ENCODE results near the gene ORC6.

Gene ORC6

DNA sequence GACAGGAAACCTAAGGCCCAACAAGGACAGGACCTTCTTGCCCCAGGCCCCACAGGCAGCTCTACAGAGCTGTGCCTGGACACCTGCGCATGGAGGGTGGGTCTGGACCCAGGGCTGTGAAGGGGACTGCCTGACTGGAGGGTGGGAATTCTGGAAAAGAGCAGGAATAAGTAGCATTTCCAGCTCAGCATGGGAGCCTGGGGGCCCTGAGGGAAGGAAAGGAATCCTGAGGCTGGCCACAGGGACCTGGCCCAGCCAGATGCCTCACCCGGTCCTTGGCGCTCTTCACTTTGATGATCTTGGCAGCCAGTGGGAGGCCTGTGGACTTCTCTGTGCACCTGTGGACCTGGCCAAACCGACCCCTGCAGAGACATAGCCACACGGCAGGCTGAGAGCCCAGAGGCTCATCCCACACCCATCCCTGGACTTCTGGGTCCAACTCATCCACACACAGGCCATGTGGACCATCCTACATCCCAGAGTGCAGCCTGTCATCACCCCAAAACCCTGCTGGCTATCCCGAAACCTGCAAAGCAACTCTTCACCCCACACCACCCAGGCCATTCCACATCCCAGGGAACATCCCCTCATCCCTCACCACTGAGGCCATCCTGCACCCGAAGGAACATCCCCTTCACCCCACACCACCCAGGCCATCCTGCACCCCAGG, 40.0 kb downstream of the ORC6 start:
- in situ Hi-C loops (cut with MboI; ENCODE audit: low pct_unique_long_range_greater_than_20kb, low sequenced_read_pairs), result no loop called here
- no peak for DNase-seq

GRCh38 chr16:46730126-46730525, 40.7 kb downstream of the ORC6 start:
- in situ Hi-C loops (cut with MboI; ENCODE audit: low pct_unique_long_range_greater_than_20kb, low sequenced_read_pairs), result no loop called here
- DNase-seq, result no peak

DNA sequence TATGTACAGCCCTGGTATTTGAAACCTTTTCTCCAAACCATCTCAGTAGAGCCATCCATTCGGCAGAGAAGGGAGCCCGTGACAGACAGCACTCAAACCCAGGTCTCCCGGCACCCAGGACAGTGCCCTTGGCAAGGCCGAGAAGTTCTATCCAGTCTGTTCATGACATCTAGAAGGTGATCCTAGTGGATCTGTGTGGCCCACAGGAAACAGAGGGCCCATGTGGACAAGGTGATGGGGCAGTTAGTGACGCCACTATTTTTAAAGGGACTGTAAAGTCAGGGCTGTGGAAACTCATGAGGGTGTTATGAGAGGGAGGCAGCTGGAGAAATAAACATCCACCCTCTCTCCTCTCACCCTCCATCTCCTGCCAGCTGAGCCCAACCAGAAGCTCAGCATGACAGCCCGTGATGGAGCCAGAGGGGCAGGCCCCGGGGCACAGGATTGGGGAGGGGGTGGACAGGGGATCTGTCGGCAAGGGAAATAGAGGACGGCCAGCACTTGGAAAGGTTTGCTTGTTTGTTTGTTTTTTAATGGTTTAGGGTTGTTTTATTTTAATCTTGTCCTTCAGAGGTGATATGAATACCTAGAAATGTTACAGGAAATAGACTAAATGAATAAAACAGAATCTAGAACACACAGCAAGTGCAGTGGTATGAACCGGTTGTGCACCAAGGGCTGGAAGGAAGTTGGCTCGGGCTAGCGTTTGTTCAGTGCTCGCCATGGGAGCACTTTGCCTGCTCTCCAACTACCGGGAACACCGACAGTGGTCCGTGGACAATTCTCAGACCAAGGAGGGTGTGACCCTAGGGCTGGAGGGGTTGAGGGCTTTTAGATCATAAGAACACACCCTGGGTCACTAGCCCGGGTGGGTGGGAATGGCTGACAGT, 41.6 kb downstream of the ORC6 start:
- DNase-seq, result no peak
- in situ Hi-C loops (cut with MboI; ENCODE audit: low pct_unique_long_range_greater_than_20kb, low sequenced_read_pairs), result no loop called here

- DNase-seq, result no peak
- in situ Hi-C loops (cut with MboI; ENCODE audit: low pct_unique_long_range_greater_than_20kb, low sequenced_read_pairs), result no loop called here
These were observed 42.5 kb downstream of the ORC6 start for GRCh38 chr16:46731691-46732555.

DNA sequence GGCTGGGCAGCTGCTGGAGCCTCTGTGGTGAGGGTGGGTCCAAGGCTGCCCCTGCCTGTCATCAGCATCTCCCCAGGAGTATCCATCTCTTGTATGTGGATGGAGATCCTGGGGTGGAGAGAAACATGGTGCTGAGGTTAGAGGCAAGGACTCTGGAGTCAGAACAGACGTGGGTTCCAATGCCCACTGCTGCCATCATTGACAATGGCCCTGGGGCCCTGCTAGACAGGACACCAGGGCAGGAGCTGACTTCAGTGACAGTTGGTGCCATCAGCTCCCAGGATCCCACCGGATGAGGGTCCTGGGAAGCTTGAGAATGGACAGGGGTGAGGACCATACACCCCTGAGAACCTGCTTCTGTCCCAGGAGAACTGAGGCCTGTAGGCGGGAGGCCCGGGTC, 43.1 kb downstream of the ORC6 start:
- DNase-seq, result no peak
- in situ Hi-C loops (cut with MboI; ENCODE audit: low pct_unique_long_range_greater_than_20kb, low sequenced_read_pairs), result no loop called here

GRCh38 chr16:46733319-46733830, 43.9 kb downstream of the ORC6 start:
- in situ Hi-C loops (cut with MboI; ENCODE audit: low pct_unique_long_range_greater_than_20kb, low sequenced_read_pairs), result no loop called here
- DNase-seq, result no peak

DNA sequence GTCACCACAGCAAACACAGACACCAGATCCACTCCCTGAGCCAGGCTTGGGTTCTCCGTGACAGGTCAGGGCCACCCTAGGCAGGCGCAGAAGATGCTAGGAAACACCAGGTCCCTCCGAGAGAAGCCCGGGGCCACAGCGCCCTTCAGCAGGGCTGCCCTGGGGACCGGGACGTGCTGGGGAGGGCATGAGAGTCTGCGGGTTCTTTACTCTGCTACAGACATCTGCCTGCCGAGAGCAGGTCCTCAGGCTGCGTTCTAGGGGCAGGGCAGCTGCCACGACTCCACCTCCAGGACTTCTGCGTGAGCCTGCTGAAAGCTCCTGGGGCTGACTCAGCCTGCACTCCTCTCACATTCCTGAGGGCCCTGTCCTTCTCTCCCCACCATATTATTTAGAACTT, 47.2 kb downstream of the ORC6 start:
- no peak for DNase-seq
- in situ Hi-C loops (cut with MboI; ENCODE audit: low pct_unique_long_range_greater_than_20kb, low sequenced_read_pairs), result no loop called here

DNA sequence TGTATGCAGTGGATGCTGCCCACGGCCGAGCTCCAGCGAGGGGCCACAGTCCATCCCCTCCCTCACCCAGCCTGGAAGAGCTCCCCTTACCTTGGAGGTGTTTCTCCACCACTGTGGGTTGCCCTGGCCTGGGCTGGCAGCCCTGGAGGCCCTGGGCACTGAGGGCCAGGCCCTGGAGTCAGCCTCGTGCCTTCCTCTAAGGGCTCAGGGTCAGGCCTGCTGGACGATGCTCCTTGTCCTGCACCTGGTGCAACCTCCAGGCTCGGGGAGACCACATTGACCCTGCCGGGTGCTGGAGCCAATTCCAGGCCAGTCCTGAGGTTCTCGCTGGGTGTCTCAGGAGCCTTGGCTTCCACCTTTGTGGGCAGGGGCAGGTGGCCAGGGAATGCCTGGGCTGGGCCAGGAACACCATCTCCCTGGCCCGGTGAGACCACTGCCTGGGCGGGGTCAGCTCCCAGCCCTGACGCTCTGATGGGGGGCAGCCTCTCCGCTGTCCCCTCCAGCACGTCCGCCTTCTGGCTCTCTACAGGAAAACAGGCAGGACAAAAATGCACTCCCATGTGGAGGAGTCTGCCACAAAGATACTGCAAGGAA, 48.3 kb downstream of the ORC6 start:
- DNase-seq, result no peak
- in situ Hi-C loops (cut with MboI; ENCODE audit: low pct_unique_long_range_greater_than_20kb, low sequenced_read_pairs), result no loop called here

DNA sequence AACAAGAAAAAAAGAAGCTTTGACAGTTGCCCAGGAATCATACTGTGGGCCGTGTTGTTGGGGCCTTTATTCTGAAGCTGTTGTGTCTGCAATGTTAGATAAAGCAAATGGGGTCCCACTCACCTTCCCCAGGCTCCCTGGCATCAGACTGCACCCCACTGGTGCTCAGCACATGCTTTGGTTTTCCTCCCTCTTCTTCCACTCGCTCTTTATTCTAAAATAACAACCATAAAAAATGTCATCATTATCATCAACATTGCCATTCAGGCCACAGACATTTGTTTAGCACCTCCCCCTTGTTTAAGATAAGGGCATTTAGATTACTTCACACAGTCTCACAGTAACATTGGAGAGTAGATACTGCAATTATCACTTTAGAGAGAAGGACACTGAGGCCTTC, 50.5 kb downstream of the ORC6 start:
- DNase-seq, result no peak
- in situ Hi-C loops (cut with MboI; ENCODE audit: low pct_unique_long_range_greater_than_20kb, low sequenced_read_pairs), result no loop called here

DNA sequence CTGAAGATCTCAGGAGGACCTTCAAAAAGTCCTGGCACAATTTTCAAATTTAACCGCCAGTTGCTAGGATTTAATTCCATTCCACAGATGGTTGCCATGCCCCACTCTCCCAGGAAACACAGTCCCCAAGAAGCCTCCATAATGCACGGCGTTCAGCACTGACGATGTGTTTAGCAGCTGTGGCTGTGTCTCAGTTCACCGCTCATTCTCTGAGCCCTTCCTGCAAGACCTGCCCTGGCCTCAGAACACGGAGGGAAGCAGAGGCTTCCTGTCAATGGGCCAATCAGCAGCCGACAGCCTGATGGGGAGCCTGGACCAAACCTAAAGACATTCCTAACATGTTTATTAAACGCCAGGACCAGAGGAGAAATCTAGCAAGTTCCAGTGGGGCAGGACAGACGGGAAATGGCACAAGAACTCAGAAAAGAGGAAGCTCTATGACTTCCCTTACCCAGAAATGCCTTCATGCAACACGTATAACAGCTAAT, 53.8 kb downstream of the ORC6 start:
- in situ Hi-C loops (cut with MboI; ENCODE audit: low pct_unique_long_range_greater_than_20kb, low sequenced_read_pairs), result no loop called here
- peak; percentile 67 for DNase-seq

GRCh38 chr16:46745617-46746016, 56.2 kb downstream of the ORC6 start:
- DNase-seq, result no peak
- in situ Hi-C loops (cut with MboI; ENCODE audit: low pct_unique_long_range_greater_than_20kb, low sequenced_read_pairs), result no loop called here

DNA sequence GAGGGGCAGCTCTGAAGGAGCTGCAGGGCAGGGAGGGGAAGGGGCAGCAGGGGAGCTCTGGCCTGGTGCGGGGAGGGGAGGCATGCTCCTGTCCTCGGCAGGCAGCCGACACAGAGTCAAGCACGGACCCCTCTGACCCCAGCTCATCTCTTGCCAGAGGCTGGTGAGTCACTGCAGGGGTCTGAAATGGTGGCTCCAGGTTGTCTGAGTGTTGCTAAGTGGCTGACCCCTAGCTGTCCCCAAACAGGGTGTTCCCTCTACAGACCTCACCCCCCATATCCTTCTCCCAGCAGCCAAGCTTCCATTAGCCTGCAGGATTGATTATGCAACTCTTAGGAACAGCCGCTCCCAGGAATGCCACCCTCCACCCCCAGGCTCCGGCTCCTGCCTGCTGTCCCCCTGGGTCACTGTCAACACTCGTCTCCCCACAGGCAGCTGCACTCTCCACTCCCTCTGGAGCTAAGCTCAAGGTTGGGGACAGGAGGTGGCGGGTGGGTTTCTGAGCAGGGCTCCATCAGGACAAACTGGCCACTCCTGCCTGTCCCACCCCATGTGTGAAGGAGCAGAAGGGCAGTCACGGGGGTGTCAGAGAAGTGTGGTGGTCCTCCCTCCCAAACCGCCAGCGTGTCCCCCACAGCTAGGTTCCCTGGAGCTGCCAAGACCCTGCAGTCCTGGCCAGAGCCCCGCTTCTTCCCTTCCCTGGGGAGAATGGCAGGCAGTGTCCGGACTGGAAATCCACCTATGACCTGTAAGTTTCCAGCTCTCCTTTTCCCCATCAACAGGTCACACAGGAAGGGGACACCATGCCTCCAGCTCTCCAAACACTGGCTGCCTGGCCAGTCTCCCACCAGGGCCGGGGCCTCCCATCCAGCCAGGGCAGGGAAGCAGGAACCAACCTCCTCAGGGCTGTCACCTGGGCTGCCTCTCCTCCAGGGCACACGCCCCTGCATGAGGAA, 57.6 kb downstream of the ORC6 start:
- in situ Hi-C loops (cut with MboI; ENCODE audit: low pct_unique_long_range_greater_than_20kb, low sequenced_read_pairs), result no loop called here
- no peak for DNase-seq

All from KBM-7 (cell line).